B cell (primary cell): ENCODE data around the gene LGALS4. TPM values are rescaled to one million over a fixed set of nuclear protein-coding genes. Genes with fewer than 3 reads are reported as not detected.
"Not testable (repeated sequence)": the region's sequence is repeated elsewhere in the genome, so short reads cannot be mapped to it uniquely, and the experiment has no call there.

Experiments
- ATAC-seq: fragments of 200-7000 bp; cut with Tn5 transposase; one replicate; pipeline ENCODE4 v1.10.0; 2021; ENCODE audit warnings: low read depth, mild to moderate bottlenecking, moderate number of reproducible peaks, moderate library complexity
- CTCF ChIA-PET: fragments of 350-600 bp; sonication (Branson Sonifier 250); formaldehyde crosslinking; loops from one replicate; lab custom pipeline; 2021; ENCODE audit warnings: antibody characterized with exemption, inconsistent platforms; lab: Charles Lee
- POLR2A ChIA-PET: fragments of 350-600 bp; sonication (Branson Sonifier 250); formaldehyde crosslinking; loops from one replicate; lab custom pipeline; 2021; ENCODE audit warnings: antibody characterized with exemption; lab: Charles Lee
- DNase-seq: peaks from one replicate; pipeline ENCODE4 v3.0.0; 2013
- H2AFZ ChIP-seq: 2 replicates; pipeline ENCODE4 v1.6.1; 2012; ENCODE audit warnings: mild to moderate bottlenecking, low read depth, low read length; ENCODE audit not compliant: insufficient read depth, poor library complexity, severe bottlenecking
- H3K27ac ChIP-seq, 2 donors: 1 replicate in 1 of 2; 2 replicates in 1 of 2; pipeline ENCODE4 v1.5.1; 2012 to 2013; ENCODE audit warnings: low read length in 2 of 2, mild to moderate bottlenecking in 2 of 2, moderate library complexity in 1 of 2
- H3K27me3 ChIP-seq, 4 experiments: fragments of 200-600 bp in 1 of 4; sonication (generic) in 1 of 4; replicated peaks in 1 of 4; 1 replicate in 2 of 4; 2 replicates in 2 of 4; pipeline versions ENCODE4 v1.6.1 to v1.7.0; 2013 to 2016; ENCODE audit warnings: low read length in 3 of 4, mild to moderate bottlenecking in 2 of 4, mixed read lengths in 1 of 4, moderate library complexity in 1 of 4; ENCODE audit not compliant: insufficient read depth in 4 of 4, control insufficient read depth in 3 of 4; ENCODE audit errors: control extremely low read depth in 1 of 4
- H3K36me3 ChIP-seq, 2 experiments: replicated peaks in 1 of 2; 1 replicate in 1 of 2; 2 replicates in 1 of 2; pipeline versions ENCODE4 v1.6.1 to v1.7.1; 2013; ENCODE audit warnings: low read length in 1 of 2; ENCODE audit not compliant: insufficient read depth in 2 of 2, control insufficient read depth in 1 of 2; ENCODE audit errors: control extremely low read depth in 1 of 2, extremely low read depth in 1 of 2
- H3K4me1 ChIP-seq, 2 donors: fragments of 200-600 bp in 1 of 2; sonication (generic) in 1 of 2; 1 replicate in 1 of 2; 2 replicates in 1 of 2; pipeline versions ENCODE4 v1.5.1 to v1.6.1; 2013 to 2017; ENCODE audit warnings: low read length in 2 of 2; ENCODE audit not compliant: control insufficient read depth in 2 of 2, insufficient read depth in 2 of 2
- H3K4me2 ChIP-seq: replicated peaks from 2 replicates; pipeline ENCODE3; 2012; ENCODE audit warnings: mild to moderate bottlenecking, low read depth, low read length; ENCODE audit not compliant: poor library complexity, severe bottlenecking
- H3K4me3 ChIP-seq, 5 experiments: fragments of 200-600 bp in 1 of 5; sonication (generic) in 1 of 5; 1 replicate in 3 of 5; 2 replicates in 2 of 5; pipeline versions ENCODE4 v1.5.1 to v1.7.0; 2011 to 2016; ENCODE audit warnings: low read length in 4 of 5, mild to moderate bottlenecking in 4 of 5, low read depth in 2 of 5, control low read depth in 1 of 5, moderate library complexity in 1 of 5; ENCODE audit not compliant: insufficient read depth in 1 of 5; ENCODE audit errors: control extremely low read depth in 1 of 5, extremely low read depth in 1 of 5
- H3K79me2 ChIP-seq: fragments of 200-600 bp; sonication (generic); one replicate; pipeline ENCODE4 v1.6.0; 2016; ENCODE audit warnings: low read length; ENCODE audit not compliant: control insufficient read depth, insufficient read depth
- H3K9ac ChIP-seq: fragments of 200-600 bp; sonication (generic); 2 replicates; pipeline ENCODE4 v1.6.1; 2017; ENCODE audit warnings: mild to moderate bottlenecking, low read length, moderate library complexity
- H3K9me3 ChIP-seq, 3 donors: one replicate each; pipeline versions ENCODE4 v1.6.1 to v1.7.1; 2013; ENCODE audit warnings: low read length in 2 of 3; ENCODE audit not compliant: control insufficient read depth in 2 of 3, insufficient read depth in 1 of 3; ENCODE audit errors: control extremely low read depth in 1 of 3
- H4K20me1 ChIP-seq: 2 replicates; pipeline ENCODE4 v1.6.0; 2012; ENCODE audit warnings: mild to moderate bottlenecking, low read length; ENCODE audit not compliant: insufficient read depth, control insufficient read depth, poor library complexity, severe bottlenecking
- H3K27ac Mint-ChIP-seq: one replicate; pipeline ENCODE4 v1.8.0; 2021; ENCODE audit warnings: mixed read lengths
- H3K27me3 Mint-ChIP-seq: one replicate; pipeline ENCODE4 v1.8.0; 2021; ENCODE audit warnings: mixed read lengths
- H3K4me1 Mint-ChIP-seq: one replicate; pipeline ENCODE4 v1.8.0; 2021; ENCODE audit warnings: mixed read lengths
- H3K4me3 Mint-ChIP-seq: one replicate; pipeline ENCODE4 v1.8.0; 2021; ENCODE audit warnings: mixed read lengths
- H3K9me3 Mint-ChIP-seq: one replicate; pipeline ENCODE4 v1.8.0; 2022; ENCODE audit warnings: mixed read lengths; ENCODE audit not compliant: insufficient read depth
- EZH2 ChIP-seq: IDR thresholded peaks from 2 replicates; pipeline ENCODE4 v1.6.1; 2012; ENCODE audit warnings: borderline replicate concordance, low read depth, mild to moderate bottlenecking, moderate library complexity, low read length; ENCODE audit not compliant: insufficient read depth, poor library complexity, severe bottlenecking
- WGBS: methylation state at CpG from one replicate; pipeline ENCODE4 v1.1.5; 2013; ENCODE audit warnings: missing lambda C conversion rate; ENCODE audit not compliant: insufficient coverage; 5-methylcytosine and 5-hydroxymethylcytosine counted together
- intact Hi-C: fragments of 100-400 bp; cut with micrococcal nuclease; formaldehyde crosslinking; loops from one replicate; pipeline ENCODE4 v1.10.0; 2022
- polyA plus RNA-seq: library from polyadenylated mRNA; depleted of rRNA; stranded (reverse); fragments of >200 nt; gene quantifications from 2 replicates; pipeline ENCODE4 v1.2.3, GENCODE V29; 2012
- total RNA-seq, 2 donors: library from RNA; stranded (reverse); fragments of 120-200 nt in 1 of 2; gene quantifications; 1 replicate in 1 of 2; 2 replicates in 1 of 2; pipeline versions ENCODE4 v1.2.3 to v1.2.4, GENCODE V29; 2013 to 2022
- TF ChIP-seq, protein P1 (sequence below): fragments of 200-600 bp; IDR thresholded peaks from one replicate; pipeline ENCODE4 v1.8.0; 2022; ENCODE audit warnings: antibody characterized with exemption, mild to moderate bottlenecking

LGALS4 gene
- total and polyA plus RNA-seq, 2 donors (not counting 1 experiment from before 2014, with no cell fraction given) = 5.4 to 8.4 TPM

DNA sequence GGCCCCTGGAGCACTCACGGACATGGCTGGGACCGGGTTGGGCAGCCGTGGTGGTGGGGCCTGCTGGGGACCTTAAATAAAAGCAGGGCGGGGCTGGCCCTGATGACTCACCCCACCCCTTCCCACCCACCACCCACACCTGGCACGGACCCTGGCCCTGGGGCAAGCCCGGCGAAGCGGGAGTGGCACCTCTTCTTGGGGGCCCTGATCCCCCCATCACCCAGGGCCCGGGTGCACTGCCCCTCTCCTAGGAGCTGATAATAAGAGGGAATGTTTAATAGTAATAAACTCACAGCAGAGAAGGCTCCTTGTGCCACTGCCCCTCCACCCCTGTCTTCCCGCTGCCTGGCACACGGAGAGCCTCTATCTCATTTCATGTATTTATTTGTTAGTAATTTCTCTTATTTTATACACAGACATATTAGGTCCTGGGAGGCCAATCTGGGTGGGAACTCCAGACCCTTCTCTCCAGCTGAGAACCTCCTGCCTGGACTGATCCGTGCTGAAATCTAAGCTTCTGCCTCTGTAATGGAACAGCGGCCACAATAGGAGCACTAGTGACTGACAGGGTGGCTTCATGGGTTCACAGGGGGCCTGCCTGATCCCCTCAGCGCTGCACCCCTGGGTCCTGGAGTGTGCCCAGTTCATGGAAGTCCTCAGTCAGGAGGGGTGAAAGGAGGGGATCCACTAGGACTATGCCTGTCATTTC lies 39.1 kb downstream of the LGALS4 start, which contains the start of gene LGALS7:
Gene LGALS7, minus strand, starts transcription at position 49 of the 709 bp plus-strand sequence. Its CDS starts 25 bp downstream, at position 24.
- Histone ChIP-seq H3K4me2 (no peak within 1 kb of the TSS), H4K20me1 (no peaks in the 10 kb centered on the region), H3K36me3 (no peaks in the 10 kb centered on the region), H3K27ac (no peak within 1 kb of the TSS), H3K4me1 (peaks cover 6 to 12% of the 10 kb centered on the region in 2 donors), H3K9me3 (peaks cover 0 to 5% (median 0%) of the 10 kb centered on the region in 3 donors), H3K27me3 (no peaks in the 10 kb centered on the region), H3K79me2 (no peaks in the 10 kb centered on the region), H3K4me3 (no peak within 1 kb of the TSS), H2AFZ (no peak within 1 kb of the TSS), H3K9ac (no peak within 1 kb of the TSS)
- Mint-ChIP-seq H3K27me3 (peaks cover 2% of the 10 kb centered on the region), H3K4me1 (peaks cover 11% of the 10 kb centered on the region), H3K4me3 (peak within 1 kb of the TSS; percentile 44), H3K27ac (no peak within 1 kb of the TSS), H3K9me3 (no peaks in the 10 kb centered on the region)
- ChIA-PET POLR2A (no interaction called here), CTCF (no interaction called here)
- TF ChIP-seq, protein P1, sequence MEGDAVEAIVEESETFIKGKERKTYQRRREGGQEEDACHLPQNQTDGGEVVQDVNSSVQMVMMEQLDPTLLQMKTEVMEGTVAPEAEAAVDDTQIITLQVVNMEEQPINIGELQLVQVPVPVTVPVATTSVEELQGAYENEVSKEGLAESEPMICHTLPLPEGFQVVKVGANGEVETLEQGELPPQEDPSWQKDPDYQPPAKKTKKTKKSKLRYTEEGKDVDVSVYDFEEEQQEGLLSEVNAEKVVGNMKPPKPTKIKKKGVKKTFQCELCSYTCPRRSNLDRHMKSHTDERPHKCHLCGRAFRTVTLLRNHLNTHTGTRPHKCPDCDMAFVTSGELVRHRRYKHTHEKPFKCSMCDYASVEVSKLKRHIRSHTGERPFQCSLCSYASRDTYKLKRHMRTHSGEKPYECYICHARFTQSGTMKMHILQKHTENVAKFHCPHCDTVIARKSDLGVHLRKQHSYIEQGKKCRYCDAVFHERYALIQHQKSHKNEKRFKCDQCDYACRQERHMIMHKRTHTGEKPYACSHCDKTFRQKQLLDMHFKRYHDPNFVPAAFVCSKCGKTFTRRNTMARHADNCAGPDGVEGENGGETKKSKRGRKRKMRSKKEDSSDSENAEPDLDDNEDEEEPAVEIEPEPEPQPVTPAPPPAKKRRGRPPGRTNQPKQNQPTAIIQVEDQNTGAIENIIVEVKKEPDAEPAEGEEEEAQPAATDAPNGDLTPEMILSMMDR = no peak
- no peak for TF ChIP-seq EZH2
- WGBS = 98% methylated on average over 3 of the region's 14 CpGs
- intact Hi-C loops = no loop called here
- ATAC-seq = no peak
- DNase-seq = no peak

DNA sequence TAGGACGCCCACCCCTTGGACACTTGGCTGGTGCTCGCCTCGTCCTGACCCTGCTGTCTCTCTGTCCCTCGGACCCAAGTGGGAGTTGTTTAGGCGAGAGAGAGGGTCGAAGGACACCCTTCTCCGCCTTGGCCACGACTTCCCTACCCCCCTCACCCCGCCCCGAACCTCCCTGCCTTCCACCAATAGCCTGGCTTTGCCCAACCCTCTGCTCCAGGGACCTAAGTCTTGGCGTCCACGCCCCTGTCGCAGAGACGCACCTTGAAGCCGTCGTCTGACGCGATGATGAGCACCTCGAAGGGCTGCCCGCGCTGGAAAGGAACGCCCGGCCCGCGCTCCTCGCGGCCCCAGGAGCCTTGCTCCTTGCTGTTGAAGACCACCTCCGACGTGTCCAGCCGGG lies 41.2 kb downstream of the LGALS4 start:
- POLR2A ChIA-PET = not testable (repeated sequence)
- intact Hi-C loops = loop anchor here (2.0 kb wide), 1 partner anchor 59 kb away; the partner anchor contains the start of gene ECH1

DNA sequence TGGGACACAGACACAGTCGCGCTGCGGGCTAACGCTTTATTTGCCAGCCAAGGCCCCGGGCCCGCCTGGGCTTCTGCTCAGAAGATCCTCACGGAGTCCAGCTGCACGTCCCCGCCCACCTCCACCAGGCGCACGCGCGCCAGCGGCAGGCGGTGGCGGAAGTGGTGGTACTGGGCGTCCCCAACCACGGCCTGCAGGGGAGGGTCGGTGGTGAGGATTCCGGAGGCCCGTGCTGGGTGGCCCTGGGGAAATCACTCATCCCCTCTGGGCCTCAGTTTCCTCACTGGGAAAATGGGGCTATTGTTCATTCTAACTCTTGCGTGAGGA lies 41.8 kb downstream of the LGALS4 start:
- POLR2A ChIA-PET, H3K4me2 ChIP-seq, H3K9me3 ChIP-seq, DNase-seq, H3K9ac ChIP-seq, H3K4me3 ChIP-seq, H4K20me1 ChIP-seq, H3K27me3 ChIP-seq, H3K27ac ChIP-seq, H3K79me2 ChIP-seq, CTCF ChIA-PET, H2AFZ ChIP-seq, H3K27ac Mint-ChIP-seq, H3K36me3 ChIP-seq, H3K4me3 Mint-ChIP-seq, H3K9me3 Mint-ChIP-seq, H3K27me3 Mint-ChIP-seq: not testable (repeated sequence)
- H3K4me1 ChIP-seq = peaks cover 6 to 12% of the 10 kb centered on the region in 2 donors
- no CpG with 5 or more reads among the region's 22 CpGs for WGBS
- intact Hi-C loops = loop anchor here (2.0 kb wide), 1 partner anchor 60 kb away; the partner anchor contains the start of gene ECH1
- peaks cover 11% of the 10 kb centered on the region for H3K4me1 Mint-ChIP-seq
- peak; percentile 68 for ATAC-seq

More for the DNA sequence above, 41.2 kb downstream of the LGALS4 start:
- CTCF ChIA-PET, H3K9me3 ChIP-seq, DNase-seq, H3K27ac ChIP-seq, H3K36me3 ChIP-seq, H3K27ac Mint-ChIP-seq, H2AFZ ChIP-seq, H3K27me3 ChIP-seq, H3K79me2 ChIP-seq, H3K4me3 ChIP-seq, H3K4me2 ChIP-seq, H3K9me3 Mint-ChIP-seq, H3K27me3 Mint-ChIP-seq, ATAC-seq, H3K4me3 Mint-ChIP-seq, H4K20me1 ChIP-seq, H3K9ac ChIP-seq: not testable (repeated sequence)
- peaks cover 11% of the 10 kb centered on the region for H3K4me1 Mint-ChIP-seq
- peaks cover 6 to 12% of the 10 kb centered on the region in 2 donors for H3K4me1 ChIP-seq
- no CpG with 5 or more reads among the region's 30 CpGs for WGBS
